ENCODE measurements around the gene UBLCP1.
"Not testable (repeated sequence)": the region's sequence is repeated elsewhere in the genome, so short reads cannot be mapped to it uniquely, and the experiment has no call there.

GRCh38 chr5:159260212-159260611, 2.9 kb upstream of the UBLCP1 start:
- not testable (repeated sequence) for TF ChIP-seq CTCF (IDR thresholded peaks at IDR 0.05); EZH2 (IDR thresholded peaks at IDR 0.05; ENCODE audit: borderline replicate concordance, insufficient read depth, low read depth, low read length, poor library complexity, severe bottlenecking)
